H9 (cell line): Measurements from ENCODE around the gene KRTAP12-3. TPM values are rescaled to one million over a fixed set of nuclear protein-coding genes. Genes with fewer than 3 reads are reported as not detected.

Experiments
- DNase-seq: peaks from one replicate; pipeline ENCODE4 v3.0.0-alpha.2; 2017
- H2AFZ ChIP-seq: one replicate; pipeline ENCODE4 v1.6.1; 2013; ENCODE audit warnings: mild to moderate bottlenecking, low read length, control low read depth, moderate library complexity
- H2AK5ac ChIP-seq: 2 replicates; pipeline ENCODE4 v1.6.1; 2013; ENCODE audit warnings: low read length, control low read depth, mixed read lengths; ENCODE audit not compliant: insufficient read length
- H2BK120ac ChIP-seq: one replicate; pipeline ENCODE4 v1.6.1; 2013; ENCODE audit warnings: low read depth, mild to moderate bottlenecking, low read length, control low read depth, inconsistent platforms; ENCODE audit not compliant: poor library complexity, severe bottlenecking
- H2BK12ac ChIP-seq: 2 replicates; pipeline ENCODE4 v1.6.1; 2013; ENCODE audit warnings: low read length, control low read depth, mixed read lengths, low read depth; ENCODE audit not compliant: insufficient read length
- H2BK15ac ChIP-seq: 2 replicates; pipeline ENCODE4 v1.6.1; 2013; ENCODE audit warnings: low read depth, low read length, control low read depth
- H2BK20ac ChIP-seq: one replicate; pipeline ENCODE4 v1.6.1; 2013; ENCODE audit warnings: low read depth, mild to moderate bottlenecking, low read length, control low read depth, inconsistent platforms; ENCODE audit not compliant: poor library complexity, severe bottlenecking
- H2BK5ac ChIP-seq: 2 replicates; pipeline ENCODE4 v1.6.1; 2013; ENCODE audit warnings: low read length, control low read depth, mixed read lengths; ENCODE audit not compliant: insufficient read length
- H3K14ac ChIP-seq: 2 replicates; pipeline ENCODE4 v1.6.1; 2013; ENCODE audit warnings: low read length, control low read depth; ENCODE audit not compliant: insufficient read depth
- H3K18ac ChIP-seq: 2 replicates; pipeline ENCODE4 v1.6.1; 2013; ENCODE audit warnings: low read depth, mild to moderate bottlenecking, mixed read lengths, low read length, control low read depth; ENCODE audit not compliant: insufficient read length
- H3K23ac ChIP-seq: 2 replicates; pipeline ENCODE4 v1.6.1; 2013; ENCODE audit warnings: low read length, control low read depth, mixed read lengths, low read depth; ENCODE audit not compliant: insufficient read length
- H3K23me2 ChIP-seq: 2 replicates; pipeline ENCODE4 v1.6.1; 2013; ENCODE audit warnings: low read depth, mild to moderate bottlenecking, mixed read lengths, low read length, control low read depth; ENCODE audit not compliant: insufficient read length, poor library complexity, severe bottlenecking
- H3K27ac ChIP-seq: 2 replicates; pipeline ENCODE4 v1.5.1; 2013; ENCODE audit warnings: low read length, control low read depth, mixed read lengths, low read depth; ENCODE audit not compliant: insufficient read length
- H3K27me3 ChIP-seq: 2 replicates; pipeline ENCODE4 v1.6.1; 2013; ENCODE audit warnings: low read length, control low read depth, inconsistent platforms; ENCODE audit not compliant: insufficient read depth
- H3K4ac ChIP-seq: 2 replicates; pipeline ENCODE4 v1.6.1; 2013; ENCODE audit warnings: low read depth, mild to moderate bottlenecking, control low read depth, inconsistent platforms, low read length, moderate library complexity
- H3K4me1 ChIP-seq: 2 replicates; pipeline ENCODE4 v1.6.1; 2013; ENCODE audit warnings: low read length, control low read depth, inconsistent platforms; ENCODE audit not compliant: insufficient read depth
- H3K4me2 ChIP-seq: 2 replicates; pipeline ENCODE4 v1.6.1; 2013; ENCODE audit warnings: low read length, control low read depth, mixed read lengths; ENCODE audit not compliant: insufficient read length, insufficient read depth
- H3K56ac ChIP-seq: 2 replicates; pipeline ENCODE4 v1.6.1; 2013; ENCODE audit warnings: low read depth, mild to moderate bottlenecking, mixed read lengths, low read length, control low read depth; ENCODE audit not compliant: insufficient read length
- H3K79me1 ChIP-seq: 2 replicates; pipeline ENCODE4 v1.6.1; 2013; ENCODE audit warnings: low read depth, mild to moderate bottlenecking, moderate library complexity, low read length, control low read depth, inconsistent platforms; ENCODE audit not compliant: insufficient read depth, poor library complexity, severe bottlenecking
- H3K79me2 ChIP-seq: 2 replicates; pipeline ENCODE4 v1.6.1; 2013; ENCODE audit warnings: low read length, control low read depth, inconsistent platforms; ENCODE audit not compliant: insufficient read depth
- H3K9ac ChIP-seq: 2 replicates; pipeline ENCODE4 v1.6.1; 2013; ENCODE audit warnings: low read length, control low read depth, mixed read lengths; ENCODE audit not compliant: insufficient read length; ENCODE audit errors: extremely low read depth
- H3K9me3 ChIP-seq: one replicate; pipeline ENCODE4 v1.6.1; 2013; ENCODE audit warnings: low read depth, low read length, inconsistent platforms; ENCODE audit not compliant: control insufficient read depth
- H3T11ph ChIP-seq: one replicate; pipeline ENCODE4 v1.6.1; 2013; ENCODE audit warnings: mild to moderate bottlenecking, low read length, control low read depth, inconsistent platforms
- H4K20me1 ChIP-seq: one replicate; pipeline ENCODE4 v1.6.1; 2013; ENCODE audit not compliant: control insufficient read depth, insufficient read length, insufficient read depth
- H4K5ac ChIP-seq: 2 replicates; pipeline ENCODE4 v1.6.1; 2013; ENCODE audit warnings: low read depth, mild to moderate bottlenecking, mixed read lengths, low read length, control low read depth; ENCODE audit not compliant: insufficient read length
- H4K8ac ChIP-seq: replicated peaks from 2 replicates; pipeline ENCODE4 v1.6.1; 2013; ENCODE audit warnings: low read length, control low read depth, mixed read lengths, low read depth; ENCODE audit not compliant: insufficient read length
- H4K91ac ChIP-seq: 2 replicates; pipeline ENCODE4 v1.6.1; 2013; ENCODE audit warnings: low read depth, mild to moderate bottlenecking, moderate library complexity, mixed read lengths, low read length, control low read depth; ENCODE audit not compliant: insufficient read length
- H3K27ac Mint-ChIP-seq, 3 experiments: 2 replicates in 2 of 3; 3 replicates in 1 of 3; pipeline ENCODE4 v1.8.0; 2020 to 2021; ENCODE audit warnings: mixed read lengths in 3 of 3, mild to moderate bottlenecking in 1 of 3, moderate library complexity in 1 of 3
- H3K27me3 Mint-ChIP-seq: 2 replicates; pipeline ENCODE4 v1.8.0; 2021; ENCODE audit warnings: low read depth, mild to moderate bottlenecking, moderate library complexity, mixed read lengths
- H3K36me3 Mint-ChIP-seq, 3 experiments: 2 replicates in 2 of 3; 3 replicates in 1 of 3; pipeline ENCODE4 v1.8.0; 2020 to 2021; ENCODE audit warnings: low read depth in 3 of 3, mixed read lengths in 3 of 3; ENCODE audit not compliant: insufficient read depth in 1 of 3
- H3K4me1 Mint-ChIP-seq, 2 experiments: 2 replicates each; pipeline ENCODE4 v1.8.0; 2020; ENCODE audit warnings: mixed read lengths in 2 of 2
- H3K4me3 Mint-ChIP-seq, 2 experiments: 2 replicates in 1 of 2; 3 replicates in 1 of 2; pipeline ENCODE4 v1.8.0; 2020 to 2021; ENCODE audit warnings: mild to moderate bottlenecking in 2 of 2, mixed read lengths in 2 of 2, moderate library complexity in 1 of 2
- H3K9me3 Mint-ChIP-seq, 2 experiments: 2 replicates in 1 of 2; 3 replicates in 1 of 2; pipeline ENCODE4 v1.8.0; 2020; ENCODE audit warnings: mild to moderate bottlenecking in 2 of 2, mixed read lengths in 2 of 2, moderate library complexity in 1 of 2
- WGBS: extraction: QIAGEN DNeasy Blood & Tissue Kit; methylation state at CpG from one replicate; pipeline ENCODE4 v1.1.7; 2013; ENCODE audit warnings: missing lambda C conversion rate, low lambda C conversion rate, mixed read lengths; ENCODE audit not compliant: insufficient read length; ENCODE audit errors: extremely low coverage; 5-methylcytosine and 5-hydroxymethylcytosine counted together
- total RNA-seq: library from RNA; stranded (reverse); gene quantifications from 2 replicates; pipeline ENCODE4 v1.2.1, GENCODE V29; 2021
- TF ChIP-seq, protein P1 (sequence below): fragments of 200-600 bp; sonication (generic); conservative IDR thresholded peaks from 3 replicates; pipeline ENCODE4 v1.8.0; 2021; ENCODE audit warnings: antibody characterized with exemption, mild to moderate bottlenecking

KRTAP12-3 gene
- total RNA-seq, 1 experiment from 2014 or later = not detected

DNA sequence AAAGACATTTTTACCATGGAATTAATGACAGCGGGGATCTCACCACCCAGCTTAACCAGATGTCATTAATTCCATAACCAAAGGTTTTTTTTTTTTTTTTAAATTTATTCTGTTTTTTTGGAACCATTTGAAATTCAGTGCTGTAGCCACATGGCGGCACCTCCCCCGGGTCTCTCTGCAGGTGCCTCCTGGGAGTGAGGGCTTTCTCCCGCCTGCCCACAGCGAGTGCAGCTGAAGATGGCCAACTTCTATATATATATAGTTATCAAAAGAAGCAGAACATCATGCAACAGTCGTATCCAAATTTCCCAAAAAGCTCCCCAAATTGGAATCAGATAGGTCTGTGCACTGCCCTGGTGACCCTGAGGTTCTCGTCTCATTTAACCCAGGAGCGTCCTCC lies 42.3 kb upstream of the KRTAP12-3 start:
- no CpG with 5 or more reads among the region's 8 CpGs for WGBS
- H3K36me3 Mint-ChIP-seq = peaks cover 10 to 29% (median 25%) of the 10 kb centered on the region in 3 experiments

More for the DNA sequence above, 42.3 kb upstream of the KRTAP12-3 start:
- H2BK15ac ChIP-seq = no peak overlapping the region
- no peaks in the 10 kb centered on the region for H3K4me1 ChIP-seq
- no peak overlapping the region for H2AFZ ChIP-seq
- no peak overlapping the region for H2BK5ac ChIP-seq
- no peak overlapping the region for H3K27ac ChIP-seq
- H3K9me3 Mint-ChIP-seq = peaks cover 33 to 40% of the 10 kb centered on the region in 2 experiments
- H3K79me1 ChIP-seq = no peaks in the 10 kb centered on the region
- no peak overlapping the region for H3T11ph ChIP-seq
- H2BK120ac ChIP-seq = no peak overlapping the region
- H3K27me3 Mint-ChIP-seq = peaks cover 4% of the 10 kb centered on the region
- H3K4me2 ChIP-seq = no peak overlapping the region
- TF ChIP-seq, protein P1, sequence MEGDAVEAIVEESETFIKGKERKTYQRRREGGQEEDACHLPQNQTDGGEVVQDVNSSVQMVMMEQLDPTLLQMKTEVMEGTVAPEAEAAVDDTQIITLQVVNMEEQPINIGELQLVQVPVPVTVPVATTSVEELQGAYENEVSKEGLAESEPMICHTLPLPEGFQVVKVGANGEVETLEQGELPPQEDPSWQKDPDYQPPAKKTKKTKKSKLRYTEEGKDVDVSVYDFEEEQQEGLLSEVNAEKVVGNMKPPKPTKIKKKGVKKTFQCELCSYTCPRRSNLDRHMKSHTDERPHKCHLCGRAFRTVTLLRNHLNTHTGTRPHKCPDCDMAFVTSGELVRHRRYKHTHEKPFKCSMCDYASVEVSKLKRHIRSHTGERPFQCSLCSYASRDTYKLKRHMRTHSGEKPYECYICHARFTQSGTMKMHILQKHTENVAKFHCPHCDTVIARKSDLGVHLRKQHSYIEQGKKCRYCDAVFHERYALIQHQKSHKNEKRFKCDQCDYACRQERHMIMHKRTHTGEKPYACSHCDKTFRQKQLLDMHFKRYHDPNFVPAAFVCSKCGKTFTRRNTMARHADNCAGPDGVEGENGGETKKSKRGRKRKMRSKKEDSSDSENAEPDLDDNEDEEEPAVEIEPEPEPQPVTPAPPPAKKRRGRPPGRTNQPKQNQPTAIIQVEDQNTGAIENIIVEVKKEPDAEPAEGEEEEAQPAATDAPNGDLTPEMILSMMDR = no peak
- no peak overlapping the region for H3K56ac ChIP-seq
- no peak overlapping the region for H2BK12ac ChIP-seq
- H4K8ac ChIP-seq = no peak overlapping the region
- no peak overlapping the region for H4K91ac ChIP-seq
- peaks cover 27% of the 10 kb centered on the region in 2 experiments for H3K4me1 Mint-ChIP-seq
- H3K79me2 ChIP-seq = no peaks in the 10 kb centered on the region
- no peak overlapping the region for H2BK20ac ChIP-seq
- H4K5ac ChIP-seq = no peak overlapping the region
- H3K23ac ChIP-seq = no peak overlapping the region
- H3K4ac ChIP-seq = no peak overlapping the region
- no peak overlapping the region for H3K9ac ChIP-seq
- no peak overlapping the region for H3K4me3 Mint-ChIP-seq
- H3K14ac ChIP-seq = no peak overlapping the region
- H3K27ac Mint-ChIP-seq = no peak overlapping the region
- H3K23me2 ChIP-seq = no peaks in the 10 kb centered on the region
- no peak overlapping the region for H2AK5ac ChIP-seq
- DNase-seq = no peak
- peaks cover 13% of the 10 kb centered on the region for H3K9me3 ChIP-seq
- H3K18ac ChIP-seq = no peak overlapping the region
- H4K20me1 ChIP-seq = no peaks in the 10 kb centered on the region
- no peaks in the 10 kb centered on the region for H3K27me3 ChIP-seq
